T-cell (primary cell): ENCODE data around the gene WDR4. TPM values are rescaled to one million over a fixed set of nuclear protein-coding genes. Genes with fewer than 3 reads are reported as not detected.

ENCODE experiments used
- ATAC-seq, 4 experiments: fragments of 200-7000 bp in 3 of 4; fragments of 150-1000 bp in 1 of 4; cut with Tn5 transposase; replicated peaks in 1 of 4; 1 replicate in 3 of 4; 2 replicates in 1 of 4; pipeline ENCODE4 v1.10.0; 2021; ENCODE audit warnings: moderate library complexity in 3 of 4, mild to moderate bottlenecking in 2 of 4, moderate number of reproducible peaks in 1 of 4
- CTCF ChIA-PET, 2 donors: fragments of 300-600 bp; sonication (Branson Sonifier 250); formaldehyde crosslinking; loops; one replicate each; lab custom pipeline; 2022; ENCODE audit warnings: antibody characterized with exemption in 2 of 2; lab: Charles Lee
- POLR2A ChIA-PET, 2 donors: fragments of 300-600 bp; sonication (Branson Sonifier 250); formaldehyde crosslinking; loops; one replicate each; lab custom pipeline; 2022; ENCODE audit warnings: antibody characterized with exemption in 2 of 2; lab: Charles Lee
- DNase-seq, 35 experiments: peaks; one replicate each; pipeline versions ENCODE4 v3.0.0 to v3.0.0-alpha.2; 2013 to 2023
- H3K27ac ChIP-seq: one replicate; pipeline ENCODE4 v1.5.1; 2013; ENCODE audit warnings: low read length
- H3K27me3 ChIP-seq, 2 experiments: replicated peaks in 1 of 2; 1 replicate in 1 of 2; 2 replicates in 1 of 2; pipeline versions ENCODE4 v1.6.1 to v1.7.0; 2013; ENCODE audit warnings: low read length in 1 of 2, mixed read lengths in 1 of 2; ENCODE audit not compliant: control insufficient read depth in 2 of 2, insufficient read depth in 2 of 2; ENCODE audit errors: extremely low read depth in 1 of 2
- H3K36me3 ChIP-seq, 2 donors: 1 replicate in 1 of 2; 2 replicates in 1 of 2; pipeline versions ENCODE4 v1.6.1 to v1.7.0; 2013; ENCODE audit warnings: low read length in 1 of 2; ENCODE audit not compliant: control insufficient read depth in 2 of 2, insufficient read depth in 1 of 2; ENCODE audit errors: extremely low read depth in 1 of 2
- H3K4me1 ChIP-seq, 2 experiments: 1 replicate in 1 of 2; 2 replicates in 1 of 2; pipeline versions ENCODE4 v1.6.1 to v1.7.0; 2013; ENCODE audit warnings: low read length in 2 of 2, mixed read lengths in 1 of 2; ENCODE audit not compliant: insufficient read depth in 2 of 2, control insufficient read depth in 1 of 2; ENCODE audit errors: extremely low read depth in 1 of 2
- H3K4me3 ChIP-seq, 2 donors: 1 replicate in 1 of 2; 2 replicates in 1 of 2; pipeline versions ENCODE4 v1.5.1 to v1.7.0; 2013; ENCODE audit warnings: mild to moderate bottlenecking in 2 of 2, low read length in 1 of 2, moderate library complexity in 1 of 2; ENCODE audit not compliant: control insufficient read depth in 1 of 2; ENCODE audit errors: extremely low read depth in 1 of 2
- H3K9me3 ChIP-seq: 2 replicates; pipeline ENCODE4 v1.7.0; 2013
- H3K27ac Mint-ChIP-seq, 2 donors: one replicate each; pipeline ENCODE4 v1.8.0; 2020 to 2021; ENCODE audit warnings: mild to moderate bottlenecking in 2 of 2, mixed read lengths in 2 of 2
- H3K27me3 Mint-ChIP-seq, 2 donors: one replicate each; pipeline ENCODE4 v1.8.0; 2021 to 2022; ENCODE audit warnings: mixed read lengths in 2 of 2
- H3K36me3 Mint-ChIP-seq: one replicate; pipeline ENCODE4 v1.8.0; 2021; ENCODE audit warnings: mixed read lengths
- H3K4me1 Mint-ChIP-seq, 3 donors: one replicate each; pipeline ENCODE4 v1.8.0; 2020 to 2022; ENCODE audit warnings: mixed read lengths in 3 of 3, mild to moderate bottlenecking in 1 of 3
- H3K4me3 Mint-ChIP-seq, 3 donors: one replicate each; pipeline ENCODE4 v1.8.0; 2020 to 2022; ENCODE audit warnings: mild to moderate bottlenecking in 3 of 3, mixed read lengths in 3 of 3, moderate library complexity in 3 of 3
- H3K9me3 Mint-ChIP-seq, 3 donors: one replicate each; pipeline ENCODE4 v1.8.0; 2020 to 2022; ENCODE audit warnings: mixed read lengths in 3 of 3
- WGBS: methylation state at CpG from one replicate; pipeline ENCODE4 v1.1.5; 2013; ENCODE audit warnings: missing lambda C conversion rate; ENCODE audit not compliant: insufficient coverage; 5-methylcytosine and 5-hydroxymethylcytosine counted together
- total RNA-seq, 35 experiments: library from RNA in 6 of 35; stranded (reverse) in 6 of 35; fragments of 120-200 nt in 1 of 35; gene quantifications; one replicate each; pipeline versions ENCODE4 v1.2.1 to v1.2.4 and lab custom pipeline; 2013 to 2026

The WDR4 gene
- total RNA-seq, 5 donors from 2014 or later (not counting 1 experiment from before 2014, with no cell fraction given): 17.0 to 40.9 (median 37.6) TPM

GRCh38 chr21:42861311-42861847 lies 18.0 kb downstream of the WDR4 start:
- Histone ChIP-seq H3K27me3 (no peaks in the 10 kb centered on the region), H3K27ac (no peak overlapping the region), H3K36me3 (peaks cover 26 to 74% of the 10 kb centered on the region in 2 donors), H3K9me3 (no peaks in the 10 kb centered on the region), H3K4me1 (no peaks in the 10 kb centered on the region), H3K4me3 (no peak overlapping the region)
- Mint-ChIP-seq H3K36me3 (peaks cover 35% of the 10 kb centered on the region), H3K27me3 (no peaks in the 10 kb centered on the region), H3K9me3 (no peaks in the 10 kb centered on the region), H3K4me1 (peaks cover 5 to 20% (median 8%) of the 10 kb centered on the region in 3 donors), H3K27ac (no peak overlapping the region), H3K4me3 (no peak overlapping the region)
- POLR2A ChIA-PET: no interaction called here
- WGBS: 95% methylated on average over 7 of the region's 10 CpGs
- ATAC-seq (no peak), DNase-seq (no peak)
- CTCF ChIA-PET: no interaction called here

GRCh38 chr21:42860345-42860744 lies 19.0 kb downstream of the WDR4 start:
- Histone ChIP-seq H3K27me3 (no peaks in the 10 kb centered on the region), H3K4me3 (no peak overlapping the region), H3K4me1 (no peaks in the 10 kb centered on the region), H3K27ac (no peak overlapping the region), H3K36me3 (peaks cover 23 to 83% of the 10 kb centered on the region in 2 donors), H3K9me3 (no peaks in the 10 kb centered on the region)
- no peak overlapping the region for H3K4me3 Mint-ChIP-seq
- H3K9me3 Mint-ChIP-seq: no peaks in the 10 kb centered on the region
- WGBS: 94% methylated on average over 16 of the region's 17 CpGs
- peaks cover 42% of the 10 kb centered on the region for H3K36me3 Mint-ChIP-seq
- peaks cover 3 to 14% (median 4%) of the 10 kb centered on the region in 3 donors for H3K4me1 Mint-ChIP-seq
- no peak overlapping the region for H3K27ac Mint-ChIP-seq
- no peak for DNase-seq
- ChIA-PET CTCF (interaction anchor here in 1 of 2 donors (0.6 kb wide), 1 partner anchor 17 kb away, joined by 3 read pairs; no protein-coding TSS in a partner anchor), POLR2A (no interaction called here)
- ATAC-seq: no peak
- no peaks in the 10 kb centered on the region for H3K27me3 Mint-ChIP-seq

- Histone ChIP-seq H3K27ac (no peak overlapping the region), H3K27me3 (no peaks in the 10 kb centered on the region), H3K36me3 (peaks cover 25 to 83% of the 10 kb centered on the region in 2 donors), H3K4me1 (no peaks in the 10 kb centered on the region), H3K4me3 (no peak overlapping the region), H3K9me3 (no peaks in the 10 kb centered on the region)
- CTCF ChIA-PET: interaction anchor here in 1 of 2 donors (0.6 kb wide), 1 partner anchor 17 kb away, joined by 3 read pairs; no protein-coding TSS in a partner anchor
- H3K4me1 Mint-ChIP-seq: peaks cover 3 to 11% (median 4%) of the 10 kb centered on the region in 3 donors
- peaks cover 42% of the 10 kb centered on the region for H3K36me3 Mint-ChIP-seq
- no peak for DNase-seq
- no peaks in the 10 kb centered on the region for H3K27me3 Mint-ChIP-seq
- POLR2A ChIA-PET: no interaction called here
- no peak overlapping the region for H3K4me3 Mint-ChIP-seq
- no peaks in the 10 kb centered on the region for H3K9me3 Mint-ChIP-seq
- H3K27ac Mint-ChIP-seq: no peak overlapping the region
- WGBS: no CpG with 5 or more reads among the region's 6 CpGs
- no peak for ATAC-seq
Measured at GRCh38 chr21:42859891-42860230, 19.5 kb downstream of the WDR4 start.

GRCh38 chr21:42858957-42859890 lies 20.1 kb downstream of the WDR4 start:
- CTCF ChIA-PET: no interaction called here
- peaks cover 0 to 7% (median 1%) of the 10 kb centered on the region in 3 donors for H3K4me1 Mint-ChIP-seq
- H3K4me3 Mint-ChIP-seq: no peak overlapping the region
- no peaks in the 10 kb centered on the region for H3K27me3 Mint-ChIP-seq
- DNase-seq (no peak), ATAC-seq (no peak)
- no peaks in the 10 kb centered on the region for H3K9me3 Mint-ChIP-seq
- Histone ChIP-seq H3K27me3 (no peaks in the 10 kb centered on the region), H3K4me1 (no peaks in the 10 kb centered on the region), H3K27ac (no peak overlapping the region), H3K9me3 (no peaks in the 10 kb centered on the region), H3K36me3 (peaks cover 24 to 85% of the 10 kb centered on the region in 2 donors), H3K4me3 (no peak overlapping the region)
- no peak overlapping the region for H3K27ac Mint-ChIP-seq
- WGBS: 97% methylated on average over 27 of the region's 34 CpGs
- peaks cover 42% of the 10 kb centered on the region for H3K36me3 Mint-ChIP-seq
- POLR2A ChIA-PET: no interaction called here

- Mint-ChIP-seq H3K4me1 (peaks cover 0 to 7% (median 1%) of the 10 kb centered on the region in 3 donors), H3K36me3 (peaks cover 41% of the 10 kb centered on the region), H3K4me3 (no peak overlapping the region), H3K27ac (no peak overlapping the region), H3K9me3 (no peaks in the 10 kb centered on the region), H3K27me3 (no peaks in the 10 kb centered on the region)
- POLR2A ChIA-PET: interaction anchor here in 1 of 2 donors (0.6 kb wide), 1 partner anchor 54 kb away, joined by 4 read pairs; no protein-coding TSS in a partner anchor
- no peak overlapping the region for H3K27ac ChIP-seq
- H3K36me3 ChIP-seq: peaks cover 26 to 91% of the 10 kb centered on the region in 2 donors
- no peaks in the 10 kb centered on the region for H3K27me3 ChIP-seq
- WGBS: 84% methylated on average over 10 of the region's 19 CpGs
- H3K4me3 ChIP-seq: no peak overlapping the region
- no peaks in the 10 kb centered on the region for H3K9me3 ChIP-seq
- DNase-seq (no peak), ATAC-seq (no peak)
- CTCF ChIA-PET: no interaction called here
- no peaks in the 10 kb centered on the region for H3K4me1 ChIP-seq
Measured at GRCh38 chr21:42858185-42858847, 21.0 kb downstream of the WDR4 start.

- no peaks in the 10 kb centered on the region for H3K4me1 Mint-ChIP-seq
- ChIA-PET CTCF (no interaction called here), POLR2A (no interaction called here)
- no peak overlapping the region for H3K27ac Mint-ChIP-seq
- no peak for DNase-seq
- Histone ChIP-seq H3K27me3 (no peaks in the 10 kb centered on the region), H3K27ac (no peak overlapping the region), H3K4me3 (no peak overlapping the region), H3K36me3 (peaks cover 27 to 88% of the 10 kb centered on the region in 2 donors), H3K9me3 (no peaks in the 10 kb centered on the region), H3K4me1 (no peaks in the 10 kb centered on the region)
- no peak for ATAC-seq
- H3K4me3 Mint-ChIP-seq: no peak overlapping the region
- peaks cover 34% of the 10 kb centered on the region for H3K36me3 Mint-ChIP-seq
- no peaks in the 10 kb centered on the region for H3K9me3 Mint-ChIP-seq
- WGBS: 98% methylated on average over 6 of the region's 11 CpGs
- H3K27me3 Mint-ChIP-seq: no peaks in the 10 kb centered on the region
Measured at GRCh38 chr21:42857216-42857615, 22.1 kb downstream of the WDR4 start.
